Effector memory CD8-positive, alpha-beta T cell (primary cell): ENCODE data around the gene PRDM5.

Experiments used
- ATAC-seq: fragments of 150-1000 bp; cut with Tn5 transposase; replicated peaks from 2 replicates; pipeline ENCODE4 v1.10.0; 2021; ENCODE audit warnings: mild to moderate bottlenecking, moderate library complexity
- DNase-seq, 3 experiments: peaks; one replicate each; pipeline ENCODE4 v3.0.0; 2021
- H3K27ac Mint-ChIP-seq, 2 donors: one replicate each; pipeline ENCODE4 v1.8.0; 2022; ENCODE audit warnings: mild to moderate bottlenecking in 2 of 2, mixed read lengths in 2 of 2, moderate library complexity in 2 of 2
- H3K27me3 Mint-ChIP-seq, 2 donors: one replicate each; pipeline ENCODE4 v1.8.0; 2022; ENCODE audit warnings: mixed read lengths in 2 of 2
- H3K36me3 Mint-ChIP-seq: one replicate; pipeline ENCODE4 v1.8.0; 2022; ENCODE audit warnings: mild to moderate bottlenecking, moderate library complexity, mixed read lengths; ENCODE audit not compliant: insufficient read depth
- H3K4me1 Mint-ChIP-seq, 2 donors: one replicate each; pipeline ENCODE4 v1.8.0; 2022; ENCODE audit warnings: low read depth in 2 of 2, mixed read lengths in 2 of 2
- H3K4me3 Mint-ChIP-seq, 2 donors: one replicate each; pipeline ENCODE4 v1.8.0; 2022; ENCODE audit warnings: mild to moderate bottlenecking in 2 of 2, mixed read lengths in 2 of 2, moderate library complexity in 2 of 2
- H3K9me3 Mint-ChIP-seq, 2 donors: one replicate each; pipeline ENCODE4 v1.8.0; 2022; ENCODE audit warnings: mixed read lengths in 2 of 2

Gene PRDM5

DNA sequence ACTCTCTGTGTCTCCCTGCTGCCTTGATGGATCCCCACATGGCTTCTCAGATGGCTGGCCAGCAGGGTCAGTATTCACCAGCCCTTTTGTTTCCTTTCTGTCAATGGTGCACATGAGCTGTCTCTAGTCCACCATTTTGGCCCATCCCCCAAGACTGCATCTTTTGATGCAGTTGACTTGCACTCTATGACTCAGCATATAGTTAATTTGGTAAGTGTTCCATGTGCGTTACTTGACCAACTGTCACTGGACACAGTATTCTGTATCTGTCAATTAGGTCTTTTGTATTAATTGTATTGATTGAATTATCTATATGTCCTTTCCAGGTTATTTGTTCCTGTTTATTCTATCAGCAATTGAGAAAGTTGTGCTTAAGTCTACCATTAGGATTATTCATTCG lies 29.2 kb downstream of the PRDM5 start:
- H3K4me3 Mint-ChIP-seq, result no peak overlapping the region
- H3K36me3 Mint-ChIP-seq, result no peaks in the 10 kb centered on the region
- DNase-seq (no peak), ATAC-seq (no peak)
- peaks cover 0 to 5% of the 10 kb centered on the region in 2 donors for H3K9me3 Mint-ChIP-seq
- H3K4me1 Mint-ChIP-seq, result no peaks in the 10 kb centered on the region
- H3K27me3 Mint-ChIP-seq, result no peaks in the 10 kb centered on the region
- H3K27ac Mint-ChIP-seq, result no peak overlapping the region

DNA sequence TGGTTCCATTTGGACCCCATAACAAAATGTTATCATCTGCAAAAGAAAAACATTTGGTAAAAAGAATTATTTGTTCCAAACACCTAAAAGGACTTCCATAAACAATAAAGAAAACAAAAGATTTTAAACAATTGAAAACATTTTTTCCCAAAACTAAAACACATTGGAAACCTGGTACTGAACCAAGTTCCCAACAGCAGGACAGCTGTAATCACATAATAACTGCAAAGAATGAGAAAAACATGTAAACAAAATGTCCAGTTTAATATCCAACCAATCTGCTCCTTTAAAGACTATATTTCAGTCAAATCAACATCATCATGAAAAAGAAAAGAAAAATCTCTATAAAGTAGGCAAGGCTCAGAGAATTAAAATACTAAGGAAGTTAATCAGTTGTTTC lies 36.3 kb downstream of the PRDM5 start:
- Mint-ChIP-seq H3K4me1 (no peaks in the 10 kb centered on the region), H3K27me3 (no peaks in the 10 kb centered on the region), H3K9me3 (peaks cover 0 to 5% of the 10 kb centered on the region in 2 donors), H3K4me3 (no peak overlapping the region), H3K36me3 (no peaks in the 10 kb centered on the region), H3K27ac (no peak overlapping the region)
- ATAC-seq (no peak), DNase-seq (no peak)

DNA sequence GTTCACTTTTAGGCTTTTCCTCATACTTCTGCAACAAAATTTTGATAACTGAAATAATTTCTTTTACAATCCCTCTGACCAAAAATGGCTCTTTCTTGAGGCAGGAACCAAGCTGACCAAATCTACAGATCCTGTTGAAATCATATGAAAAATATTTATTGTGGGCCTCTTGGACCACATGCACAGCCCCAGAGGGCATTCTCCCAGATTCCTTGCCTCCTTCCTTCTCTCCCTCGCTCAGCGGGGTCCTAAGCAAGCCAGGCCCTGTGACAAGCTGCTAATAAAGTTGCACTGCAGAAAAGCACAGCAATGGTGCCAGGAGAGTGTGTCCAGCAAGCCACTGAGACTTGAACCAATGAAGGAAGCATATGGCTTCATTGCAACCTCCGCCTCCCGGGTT lies 40.7 kb downstream of the PRDM5 start:
- Mint-ChIP-seq H3K4me3 (no peak overlapping the region), H3K9me3 (no peaks in the 10 kb centered on the region), H3K36me3 (no peaks in the 10 kb centered on the region), H3K27me3 (no peaks in the 10 kb centered on the region), H3K27ac (no peak overlapping the region), H3K4me1 (no peaks in the 10 kb centered on the region)
- DNase-seq (no peak), ATAC-seq (no peak)

DNA sequence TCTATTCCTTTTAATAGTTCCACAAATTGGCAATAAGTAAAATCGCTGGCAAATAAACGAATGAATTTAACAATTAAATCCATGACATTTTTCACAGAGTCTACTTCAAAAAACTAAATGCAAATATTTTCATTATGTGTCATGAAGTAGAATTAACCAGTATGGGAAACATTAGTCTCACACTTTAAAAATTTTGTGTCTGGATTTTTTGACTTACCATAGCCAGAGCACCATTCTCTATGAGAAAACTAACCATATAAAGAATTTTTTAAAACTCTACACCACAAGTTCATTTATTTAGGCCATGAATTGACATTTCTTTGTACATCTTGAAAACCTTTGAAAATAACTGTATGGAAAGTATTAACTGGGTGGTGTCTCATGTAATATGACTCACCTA lies 41.2 kb downstream of the PRDM5 start:
- H3K4me3 Mint-ChIP-seq, result no peak overlapping the region
- H3K9me3 Mint-ChIP-seq, result no peaks in the 10 kb centered on the region
- no peak overlapping the region for H3K27ac Mint-ChIP-seq
- no peak for ATAC-seq
- H3K36me3 Mint-ChIP-seq, result no peaks in the 10 kb centered on the region
- no peak for DNase-seq
- no peaks in the 10 kb centered on the region for H3K4me1 Mint-ChIP-seq
- H3K27me3 Mint-ChIP-seq, result no peaks in the 10 kb centered on the region

DNA sequence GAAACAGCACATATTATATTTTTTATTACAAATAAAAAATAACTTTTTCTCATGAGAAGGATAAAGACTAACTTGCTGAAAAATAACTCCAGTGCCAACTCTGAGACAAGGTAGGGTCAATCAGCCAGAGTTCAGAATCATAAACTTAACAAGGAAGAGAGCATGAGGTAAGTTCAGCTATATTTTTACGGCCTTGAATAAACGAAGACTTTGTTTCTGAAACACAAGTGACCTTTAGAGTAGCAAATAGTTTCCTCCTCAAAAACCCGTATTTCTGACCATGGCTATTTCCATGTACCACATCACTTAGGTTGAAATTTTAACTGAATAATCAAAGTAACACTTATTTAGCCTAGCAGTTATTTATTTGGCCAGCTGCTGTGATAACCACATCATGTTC lies 45.5 kb downstream of the PRDM5 start:
- no peaks in the 10 kb centered on the region for H3K9me3 Mint-ChIP-seq
- no peak overlapping the region for H3K4me3 Mint-ChIP-seq
- no peaks in the 10 kb centered on the region for H3K36me3 Mint-ChIP-seq
- no peak for ATAC-seq
- DNase-seq, result no peak
- H3K27me3 Mint-ChIP-seq, result no peaks in the 10 kb centered on the region
- H3K4me1 Mint-ChIP-seq, result no peaks in the 10 kb centered on the region
- no peak overlapping the region for H3K27ac Mint-ChIP-seq

DNA sequence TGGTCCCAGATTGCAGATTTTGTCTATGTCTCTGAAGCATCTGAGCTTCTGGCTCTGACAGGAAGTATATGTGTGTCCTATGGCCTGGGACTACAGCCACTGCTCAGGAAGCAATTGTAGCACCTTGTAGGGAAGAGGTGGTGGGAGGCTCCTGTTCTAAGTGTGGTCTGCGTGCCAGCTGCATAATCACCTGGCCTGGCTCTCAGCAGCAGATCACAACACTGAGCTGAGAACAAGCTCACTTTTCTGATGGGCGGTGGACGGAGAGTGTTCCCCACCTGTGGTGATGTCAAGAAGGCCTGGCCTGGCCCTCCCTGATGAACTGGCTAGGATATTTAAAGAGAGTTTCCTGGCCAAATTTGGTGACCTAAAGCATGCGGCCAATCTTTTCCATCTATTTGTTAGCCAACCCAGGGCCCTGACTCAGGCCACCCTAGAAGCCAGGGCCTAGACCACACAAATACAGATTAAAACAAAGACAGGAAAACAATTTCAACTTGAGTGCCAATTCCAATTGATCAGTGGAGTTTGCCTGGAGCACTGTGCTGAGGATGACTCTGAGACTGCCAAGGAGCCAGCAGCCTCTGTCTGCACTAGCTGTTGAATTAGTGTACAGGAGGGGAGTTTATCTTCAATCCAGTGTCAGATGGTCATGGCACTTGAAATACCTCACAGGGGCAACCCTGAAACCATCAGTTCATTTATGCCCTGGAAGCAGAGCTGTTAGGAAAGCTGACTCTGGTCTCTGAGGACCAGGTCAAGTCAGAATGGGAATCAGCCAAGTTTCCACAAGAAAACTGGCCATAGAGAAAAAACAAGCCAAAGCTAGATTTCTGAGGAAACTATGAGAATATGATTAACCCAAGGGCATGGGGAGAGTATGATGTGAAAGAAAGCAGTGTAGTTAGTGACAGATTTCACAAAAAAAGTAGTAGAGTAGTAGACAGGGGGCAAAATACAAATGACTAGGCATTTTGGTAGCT lies 47.4 kb downstream of the PRDM5 start:
- Mint-ChIP-seq H3K9me3 (no peaks in the 10 kb centered on the region), H3K27ac (no peak overlapping the region), H3K36me3 (no peaks in the 10 kb centered on the region), H3K4me3 (no peak overlapping the region), H3K27me3 (peaks cover 0 to 7% of the 10 kb centered on the region in 2 donors), H3K4me1 (no peaks in the 10 kb centered on the region)
- DNase-seq (no peak), ATAC-seq (no peak)

DNA sequence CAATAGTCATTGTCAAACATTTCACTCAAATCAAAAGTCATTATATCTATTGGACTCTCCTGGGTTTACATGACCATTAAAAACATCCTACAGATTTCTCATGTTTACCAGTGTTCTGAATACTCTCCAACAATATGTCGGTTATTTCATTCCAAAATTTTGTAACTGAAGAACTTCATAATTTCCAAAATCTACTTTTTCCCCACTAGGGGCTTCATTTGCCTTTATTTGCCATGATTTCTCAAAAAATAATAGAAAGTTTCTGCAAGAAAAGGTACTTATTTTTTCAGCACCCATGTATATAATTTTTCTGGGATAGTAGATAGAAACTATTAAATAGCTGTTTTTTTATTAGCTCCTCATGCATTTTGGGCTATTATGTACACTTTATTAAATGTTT lies 49.0 kb downstream of the PRDM5 start:
- Mint-ChIP-seq H3K4me1 (no peaks in the 10 kb centered on the region), H3K36me3 (no peaks in the 10 kb centered on the region), H3K27ac (no peak overlapping the region), H3K4me3 (no peak overlapping the region), H3K27me3 (peaks cover 0 to 7% of the 10 kb centered on the region in 2 donors), H3K9me3 (no peaks in the 10 kb centered on the region)
- no peak for DNase-seq
- no peak for ATAC-seq

DNA sequence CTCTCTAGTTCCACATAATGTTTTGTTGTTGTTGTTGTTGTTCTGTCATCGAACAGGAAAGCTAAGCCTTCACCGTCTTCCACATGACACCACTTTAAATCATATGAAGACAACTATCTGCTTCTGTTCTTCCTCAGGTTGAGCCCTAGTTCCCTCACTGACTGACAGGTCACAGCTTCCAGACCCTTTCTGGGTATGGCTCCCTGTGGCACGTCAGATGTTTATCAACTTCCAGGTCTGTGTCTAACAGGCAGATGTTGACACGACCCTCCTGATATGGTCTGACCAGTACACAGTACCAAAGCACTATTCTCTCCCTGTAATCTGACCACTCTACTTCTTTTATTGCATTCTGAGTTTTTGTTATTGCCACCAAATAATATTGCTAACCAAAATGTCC lies 51.4 kb downstream of the PRDM5 start:
- H3K27ac Mint-ChIP-seq, result no peak overlapping the region
- H3K9me3 Mint-ChIP-seq, result no peaks in the 10 kb centered on the region
- H3K4me3 Mint-ChIP-seq, result no peak overlapping the region
- H3K27me3 Mint-ChIP-seq, result peaks cover 0 to 7% of the 10 kb centered on the region in 2 donors
- no peak for ATAC-seq
- H3K4me1 Mint-ChIP-seq, result no peaks in the 10 kb centered on the region
- no peaks in the 10 kb centered on the region for H3K36me3 Mint-ChIP-seq
- DNase-seq, result no peak

DNA sequence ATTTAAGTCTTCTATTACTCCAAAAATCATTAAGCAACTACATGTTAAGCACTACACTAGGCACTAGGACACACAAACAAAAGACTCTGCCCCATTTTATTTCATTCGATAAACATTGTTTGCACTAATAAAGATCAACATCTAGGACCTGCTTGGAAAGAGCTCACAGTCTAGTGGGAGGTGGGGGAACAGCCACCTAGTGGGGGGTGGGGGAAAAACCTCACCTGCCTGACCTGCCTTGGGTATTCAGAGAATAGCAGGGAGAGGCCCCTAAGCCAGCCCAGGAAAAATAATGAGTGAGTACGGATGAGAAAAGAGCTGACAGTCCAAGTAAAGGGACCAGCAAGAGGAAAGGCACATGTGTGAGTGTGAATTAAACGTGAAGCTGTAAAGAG lies 52.2 kb downstream of the PRDM5 start:
- DNase-seq (no peak), ATAC-seq (no peak)
- Mint-ChIP-seq H3K36me3 (no peaks in the 10 kb centered on the region), H3K4me1 (no peaks in the 10 kb centered on the region), H3K27me3 (peaks cover 0 to 7% of the 10 kb centered on the region in 2 donors), H3K27ac (peak overlapping the region in 1 of 2 donors; percentile 8), H3K9me3 (no peaks in the 10 kb centered on the region), H3K4me3 (no peak overlapping the region)

DNA sequence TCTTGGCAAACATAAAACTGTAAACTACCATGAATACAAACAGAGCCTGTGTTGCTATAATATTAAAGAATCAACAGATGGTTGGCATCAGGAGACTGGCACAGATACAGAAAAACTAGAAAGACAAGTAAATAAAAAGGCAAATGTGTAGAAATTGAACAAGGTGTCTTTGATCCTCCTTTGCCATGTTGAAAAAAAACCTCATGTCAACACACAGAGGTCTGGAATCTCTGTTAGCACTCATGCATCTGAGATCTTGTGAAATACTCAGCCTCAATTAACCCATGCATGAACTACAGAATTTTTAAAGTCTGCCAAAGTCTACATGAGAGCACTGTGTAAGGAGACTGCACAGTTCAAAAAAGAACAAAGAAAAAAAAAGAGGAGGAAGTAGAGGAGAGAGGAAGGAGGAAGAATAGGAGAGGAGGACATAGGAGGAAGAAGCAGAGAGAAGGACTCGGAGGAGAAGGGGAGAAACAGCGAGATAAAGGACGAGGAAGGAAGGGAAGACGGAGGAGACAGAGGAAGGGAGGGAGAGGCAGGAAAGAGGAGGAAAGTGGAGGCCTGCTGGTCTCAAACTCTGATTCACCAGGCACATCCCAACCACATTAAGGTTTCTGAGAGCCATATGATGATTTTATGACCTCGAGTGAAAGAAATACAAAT lies 52.8 kb downstream of the PRDM5 start:
- Mint-ChIP-seq H3K4me3 (no peak overlapping the region), H3K4me1 (no peaks in the 10 kb centered on the region), H3K36me3 (no peaks in the 10 kb centered on the region), H3K27ac (peak overlapping the region in 1 of 2 donors; percentile 8), H3K27me3 (peaks cover 0 to 7% of the 10 kb centered on the region in 2 donors), H3K9me3 (no peaks in the 10 kb centered on the region)
- no peak for DNase-seq
- no peak for ATAC-seq

DNA sequence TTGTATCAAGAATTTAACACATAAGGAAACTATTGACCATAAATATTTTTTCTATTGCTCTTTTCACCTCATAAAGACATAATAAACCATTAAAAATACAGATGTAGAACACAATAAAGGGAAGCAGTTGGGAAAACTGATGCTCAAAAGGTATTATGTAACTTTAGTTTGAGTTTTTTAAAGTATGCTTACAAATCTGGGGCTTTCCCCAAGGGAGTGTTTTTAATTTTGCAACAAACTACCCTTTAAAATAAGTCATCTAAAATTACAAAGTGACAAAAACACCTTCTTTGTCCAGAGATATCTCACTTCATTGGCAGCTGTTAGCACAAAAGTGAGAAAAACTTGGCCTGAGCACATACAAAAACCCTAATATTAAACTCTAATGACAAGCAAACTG lies 55.0 kb downstream of the PRDM5 start:
- H3K9me3 Mint-ChIP-seq, result no peaks in the 10 kb centered on the region
- H3K27ac Mint-ChIP-seq, result no peak overlapping the region
- H3K36me3 Mint-ChIP-seq, result no peaks in the 10 kb centered on the region
- DNase-seq (no peak), ATAC-seq (no peak)
- H3K27me3 Mint-ChIP-seq, result peaks cover 0 to 7% of the 10 kb centered on the region in 2 donors
- H3K4me3 Mint-ChIP-seq, result no peak overlapping the region
- H3K4me1 Mint-ChIP-seq, result no peaks in the 10 kb centered on the region

DNA sequence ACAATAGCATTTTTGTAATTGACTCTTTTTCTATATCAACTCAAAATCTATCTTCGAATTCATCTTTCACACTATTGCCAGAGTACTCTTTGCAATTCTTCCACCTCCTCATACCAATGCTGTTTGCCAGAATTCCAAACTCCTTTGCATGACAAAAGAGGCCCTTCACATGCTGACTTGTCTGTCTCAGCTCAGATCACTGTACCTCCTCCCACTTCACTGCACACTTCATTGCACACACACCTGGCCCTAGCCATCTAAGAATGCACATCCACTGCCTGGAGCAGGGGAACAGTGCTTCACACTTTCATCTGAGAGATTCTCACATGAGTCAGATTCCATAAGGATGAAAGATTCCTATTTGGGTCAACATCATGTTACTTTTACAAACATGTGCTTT lies 56.5 kb downstream of the PRDM5 start:
- DNase-seq, result no peak
- Mint-ChIP-seq H3K36me3 (no peaks in the 10 kb centered on the region), H3K27ac (no peak overlapping the region), H3K4me3 (no peak overlapping the region), H3K9me3 (no peaks in the 10 kb centered on the region), H3K4me1 (no peaks in the 10 kb centered on the region), H3K27me3 (peaks cover 0 to under 1% of the 10 kb centered on the region in 2 donors)
- no peak for ATAC-seq

DNA sequence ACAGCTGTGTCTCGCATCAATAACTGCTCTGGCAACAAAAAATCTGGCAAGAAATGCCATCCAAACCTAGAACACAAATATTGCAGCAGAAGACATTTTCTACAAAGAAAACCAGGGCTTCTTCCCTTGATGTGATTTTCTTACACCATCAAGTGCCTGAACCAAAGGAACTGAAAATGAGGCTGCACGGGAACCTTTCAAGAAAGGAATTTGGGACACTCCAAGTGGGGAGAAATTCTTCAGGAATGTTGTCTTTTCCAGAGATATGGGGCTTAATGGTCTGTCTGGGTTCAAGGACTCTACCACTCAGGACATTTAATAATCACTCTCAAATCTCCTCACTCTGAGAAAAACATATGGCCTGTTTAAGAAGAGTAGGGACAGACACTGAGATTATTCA lies 57.6 kb downstream of the PRDM5 start:
- Mint-ChIP-seq H3K9me3 (no peaks in the 10 kb centered on the region), H3K4me1 (no peaks in the 10 kb centered on the region), H3K36me3 (no peaks in the 10 kb centered on the region), H3K27me3 (no peaks in the 10 kb centered on the region), H3K27ac (no peak overlapping the region), H3K4me3 (no peak overlapping the region)
- ATAC-seq, result no peak
- DNase-seq, result no peak

DNA sequence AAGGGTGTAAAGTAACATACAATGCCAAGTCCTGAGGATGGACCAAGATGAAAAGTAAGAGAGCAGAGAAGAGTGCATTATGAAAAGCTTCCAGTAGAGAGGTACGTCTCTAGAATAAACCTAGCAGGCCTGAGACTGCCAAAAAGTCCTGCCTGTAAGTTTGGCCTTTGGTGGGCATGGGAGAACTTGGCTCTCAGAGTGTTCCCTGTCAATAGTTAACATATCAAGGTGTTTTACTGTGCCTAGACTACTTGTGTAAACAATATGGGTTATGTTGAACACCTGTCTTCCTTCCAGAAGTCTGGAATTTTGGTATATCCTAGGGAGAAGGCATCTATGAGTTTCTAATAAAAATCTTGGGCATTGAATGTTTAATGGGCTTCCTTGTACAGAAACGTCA lies 60.1 kb downstream of the PRDM5 start:
- no peaks in the 10 kb centered on the region for H3K27me3 Mint-ChIP-seq
- H3K4me3 Mint-ChIP-seq, result no peak overlapping the region
- no peak overlapping the region for H3K27ac Mint-ChIP-seq
- DNase-seq, result no peak
- no peak for ATAC-seq
- no peaks in the 10 kb centered on the region for H3K36me3 Mint-ChIP-seq
- no peaks in the 10 kb centered on the region for H3K4me1 Mint-ChIP-seq
- no peaks in the 10 kb centered on the region for H3K9me3 Mint-ChIP-seq
